Fibroblast of peridontal ligament (primary cell): ENCODE results near the gene AHCYL2.

ENCODE experiments used
- DNase-seq: peaks from one replicate; pipeline ENCODE4 v3.0.0-alpha.2; 2010; ENCODE audit errors: extremely low read depth

Gene AHCYL2

DNA sequence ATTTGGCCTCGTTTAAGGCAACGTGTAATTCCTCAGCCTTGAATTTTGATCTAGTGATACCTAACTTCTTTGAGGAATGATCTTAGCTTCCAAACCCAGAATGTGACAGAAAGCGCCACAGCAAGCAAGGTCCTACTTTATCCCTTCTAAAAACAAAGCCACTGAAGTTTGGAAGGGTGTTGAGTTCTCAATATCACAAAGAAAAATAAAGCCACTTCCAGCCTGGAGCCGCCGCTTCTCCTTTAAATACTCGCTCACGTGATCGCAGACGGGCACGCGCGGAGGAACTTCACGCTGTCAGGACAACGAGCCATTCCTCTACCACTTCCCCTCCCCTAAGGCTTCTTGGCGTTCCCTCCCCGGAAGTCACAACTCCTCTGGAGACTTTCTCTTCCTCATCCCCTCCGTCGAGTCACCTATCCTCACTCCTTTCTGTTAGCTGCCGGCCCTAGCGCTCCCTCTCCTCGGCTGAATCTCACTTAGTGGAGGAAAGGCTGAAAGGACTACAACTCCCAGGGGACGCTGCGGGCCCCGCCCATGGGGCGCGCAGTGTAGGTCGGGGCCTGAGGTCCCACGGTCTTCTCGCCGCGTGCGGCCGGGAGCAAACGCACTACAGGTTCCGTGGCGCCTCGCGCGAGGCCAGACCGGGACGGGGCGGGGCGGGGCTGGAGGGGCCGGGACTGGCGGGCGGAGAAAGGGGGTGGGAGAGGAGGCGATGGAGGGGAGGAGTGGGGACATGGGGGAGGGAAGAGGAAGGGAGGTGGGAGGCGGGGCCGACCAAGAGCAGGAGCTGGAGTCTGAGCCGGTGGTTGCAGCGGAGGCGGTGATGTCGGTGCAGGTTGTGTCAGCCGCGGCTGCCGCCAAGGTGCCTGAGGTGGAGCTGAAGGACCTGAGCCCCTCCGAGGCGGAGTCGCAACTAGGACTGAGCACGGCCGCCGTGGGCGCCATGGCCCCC, at the start of gene AHCYL2:
Gene AHCYL2 (plus strand): TSS at position 780 of the 955 bp plus-strand sequence.
- peak; percentile 94 for DNase-seq

GRCh38 chr7:129176916-129177710, 47.7 kb upstream of the AHCYL2 start:
- no peak for DNase-seq

DNA sequence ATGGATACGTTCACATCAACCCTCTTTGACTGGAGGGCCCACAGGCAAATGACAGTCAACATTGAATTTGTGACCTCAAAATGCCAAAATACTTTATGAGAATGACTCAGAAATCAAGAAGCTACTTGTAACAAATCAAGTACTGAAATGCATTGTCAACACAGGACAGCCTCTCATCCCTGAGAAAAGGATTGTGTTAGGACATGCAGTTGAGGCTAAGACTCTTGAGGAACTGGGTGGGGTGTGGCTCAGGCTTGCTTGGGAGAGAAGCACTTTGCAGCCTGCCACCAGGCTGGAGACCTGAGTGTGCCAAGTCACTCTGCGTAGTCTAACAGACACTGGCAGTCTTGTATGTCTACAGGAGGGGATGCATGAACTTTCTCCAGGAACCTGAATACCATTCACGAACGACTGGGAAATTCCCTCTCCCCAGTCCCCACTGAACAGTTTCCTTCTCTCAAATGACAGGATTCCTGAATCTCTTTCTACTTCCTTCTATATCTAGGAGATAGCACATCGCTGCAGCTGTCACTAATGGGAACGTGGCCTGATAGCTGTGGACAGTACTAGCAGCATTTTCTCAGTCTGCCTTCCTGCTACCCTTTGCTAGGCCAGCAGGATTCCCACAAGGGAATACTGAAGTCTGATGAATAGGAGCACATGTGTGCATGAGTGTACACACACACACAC, 39.7 kb upstream of the AHCYL2 start:
- DNase-seq = no peak

- DNase-seq = no peak
Observed at GRCh38 chr7:129186749-129187260, 38.0 kb upstream of the AHCYL2 start.

DNA sequence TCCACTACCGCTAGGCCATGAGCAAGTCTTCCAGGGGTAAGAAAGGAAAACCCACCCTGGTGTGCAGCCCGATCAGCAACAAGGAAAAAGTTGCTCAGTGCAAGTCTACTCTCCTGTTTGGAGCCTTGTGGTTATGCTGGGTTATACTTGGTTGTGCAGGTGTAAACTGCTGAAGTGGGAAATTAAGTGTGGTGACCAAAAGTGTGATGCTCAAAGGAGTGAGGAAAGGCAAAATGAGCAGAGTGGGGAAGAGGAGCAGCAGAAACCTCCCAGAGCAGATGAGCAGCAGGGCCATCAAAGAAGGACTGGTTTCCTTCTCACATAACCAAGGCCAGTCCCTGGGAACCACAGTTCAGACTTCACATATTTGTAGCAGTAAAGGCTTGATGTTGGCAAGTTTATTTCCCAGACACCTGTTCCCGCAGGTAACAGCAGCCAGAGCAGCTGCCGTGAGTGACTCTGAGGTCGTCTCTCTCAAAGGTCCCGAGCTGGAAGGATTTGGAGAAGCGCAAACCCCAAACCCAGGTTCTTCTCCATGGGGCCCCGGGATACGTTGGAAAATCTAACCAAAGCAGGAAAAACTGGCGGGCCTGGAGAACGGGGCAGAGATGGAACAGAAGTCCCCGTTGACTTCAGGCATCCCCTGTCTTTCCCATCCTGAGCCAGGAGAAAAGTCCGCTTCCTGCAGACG, 37.0 kb upstream of the AHCYL2 start:
- no peak for DNase-seq

- DNase-seq = no peak
Observed at GRCh38 chr7:129188372-129188891, 36.4 kb upstream of the AHCYL2 start, which contains the start of gene SMO. Gene SMO, plus strand, starts transcription at chr7:129188633. Its CDS starts 519 bp downstream, at chr7:129189152.

- DNase-seq = no peak
Observed at GRCh38 chr7:129188892-129189660, 35.8 kb upstream of the AHCYL2 start.

GRCh38 chr7:129189661-129190310, 35.0 kb upstream of the AHCYL2 start:
- DNase-seq = no peak

DNA sequence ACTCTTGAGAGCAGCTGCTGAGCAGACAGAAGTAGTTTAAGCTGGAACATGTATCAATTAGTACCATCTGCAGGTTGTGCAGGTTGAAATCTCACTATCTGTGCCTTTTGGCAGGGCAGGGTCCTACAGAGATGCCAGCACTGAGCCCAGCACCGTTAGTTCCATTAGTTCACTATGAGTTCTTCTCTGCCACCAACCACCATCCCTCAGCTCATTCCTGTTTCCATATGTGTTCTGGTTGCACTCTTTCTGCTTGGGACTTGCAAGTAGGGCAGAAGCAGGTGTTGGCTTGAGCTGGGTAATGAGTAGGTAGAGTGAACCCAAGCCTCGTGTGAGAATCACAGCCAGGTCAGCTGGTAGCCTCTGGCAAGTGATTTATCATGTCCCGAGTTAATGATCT, 33.6 kb upstream of the AHCYL2 start:
- DNase-seq = no peak

- DNase-seq = no peak
Observed at GRCh38 chr7:129193892-129194291, 30.9 kb upstream of the AHCYL2 start.

- no peak for DNase-seq
Observed at GRCh38 chr7:129197771-129198170, 27.1 kb upstream of the AHCYL2 start.

DNA sequence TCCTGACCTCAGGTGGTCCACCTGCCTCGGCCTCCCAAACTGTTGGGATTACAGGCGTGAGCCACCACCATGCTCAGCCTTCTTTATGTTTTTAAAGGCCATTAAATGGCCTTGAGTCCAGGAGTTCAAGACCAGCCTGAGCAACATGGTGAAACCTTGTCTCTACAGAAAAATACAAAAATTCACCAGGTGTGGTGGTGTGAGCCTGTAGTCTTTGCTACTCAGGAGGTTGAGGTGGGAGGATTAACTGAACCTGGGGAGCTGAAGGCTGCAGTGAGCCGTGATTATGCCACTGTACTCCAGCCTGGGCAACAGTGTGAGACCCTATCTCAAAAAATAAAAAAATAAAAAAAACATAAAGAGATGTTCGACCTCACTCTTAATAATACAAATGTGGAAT, 25.4 kb upstream of the AHCYL2 start:
- DNase-seq = no peak

DNA sequence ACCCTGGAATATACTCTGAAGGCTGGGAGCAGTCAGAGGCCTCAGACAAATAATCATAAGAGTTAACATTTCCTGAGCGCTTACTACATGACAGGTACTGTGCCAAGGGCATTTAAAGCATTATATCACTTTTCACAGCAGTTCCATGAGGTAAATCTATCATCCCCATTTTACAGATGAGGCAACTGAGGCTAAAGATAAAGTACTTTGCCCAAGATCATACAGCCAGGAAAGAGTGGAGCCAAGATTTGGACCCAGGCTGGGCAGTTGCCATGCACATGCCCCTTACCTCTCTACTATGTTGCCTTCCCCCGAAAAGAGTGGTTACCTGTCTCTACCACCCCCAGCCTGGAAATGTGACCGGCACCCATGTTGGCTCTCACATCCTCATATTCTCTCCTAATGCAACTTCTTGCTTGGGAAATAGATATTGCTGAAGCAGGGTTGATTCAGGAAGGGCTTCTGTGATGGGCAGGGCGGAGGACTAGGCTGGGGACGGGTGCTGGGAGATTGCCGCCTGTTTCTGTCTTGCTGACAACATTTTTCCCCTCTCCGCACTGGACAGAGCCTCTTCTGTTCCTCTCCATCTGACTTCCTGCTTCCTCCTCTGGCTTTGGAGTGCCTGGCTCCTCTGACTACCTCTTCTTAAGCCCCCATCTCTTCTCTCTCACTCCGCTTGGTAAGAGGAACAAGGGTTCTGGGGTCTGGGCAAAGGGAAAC, 22.6 kb upstream of the AHCYL2 start:
- no peak for DNase-seq

DNA sequence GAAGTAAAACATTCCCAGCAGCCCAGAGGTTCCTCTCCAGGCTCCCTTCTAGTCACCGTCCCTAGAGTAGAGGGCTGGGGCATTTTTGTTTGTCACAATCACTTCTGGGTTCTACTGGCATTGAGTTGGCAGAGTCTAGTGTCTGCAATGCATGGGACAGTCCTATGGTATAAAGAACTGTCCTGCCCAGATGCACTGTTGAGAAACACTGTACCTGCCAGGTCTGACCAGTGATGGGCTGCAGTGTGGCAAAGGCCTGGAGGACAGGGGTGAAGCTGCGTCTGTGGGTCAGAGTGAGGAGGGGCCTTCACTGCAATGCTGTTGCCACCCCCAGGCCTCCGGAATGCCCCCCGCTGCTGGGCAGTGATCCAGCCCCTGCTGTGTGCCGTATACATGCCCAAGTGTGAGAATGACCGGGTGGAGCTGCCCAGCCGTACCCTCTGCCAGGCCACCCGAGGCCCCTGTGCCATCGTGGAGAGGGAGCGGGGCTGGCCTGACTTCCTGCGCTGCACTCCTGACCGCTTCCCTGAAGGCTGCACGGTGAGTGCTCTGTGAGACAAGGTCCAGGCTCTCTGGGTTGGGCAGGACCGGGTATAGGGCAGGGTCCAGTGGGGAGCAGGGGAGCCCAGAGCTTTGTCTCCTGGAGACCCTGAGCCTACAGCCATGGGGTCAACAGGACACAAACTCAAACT, 21.6 kb upstream of the AHCYL2 start:
- DNase-seq = no peak

GRCh38 chr7:129205126-129205818, 19.6 kb upstream of the AHCYL2 start:
- no peak for DNase-seq

DNA sequence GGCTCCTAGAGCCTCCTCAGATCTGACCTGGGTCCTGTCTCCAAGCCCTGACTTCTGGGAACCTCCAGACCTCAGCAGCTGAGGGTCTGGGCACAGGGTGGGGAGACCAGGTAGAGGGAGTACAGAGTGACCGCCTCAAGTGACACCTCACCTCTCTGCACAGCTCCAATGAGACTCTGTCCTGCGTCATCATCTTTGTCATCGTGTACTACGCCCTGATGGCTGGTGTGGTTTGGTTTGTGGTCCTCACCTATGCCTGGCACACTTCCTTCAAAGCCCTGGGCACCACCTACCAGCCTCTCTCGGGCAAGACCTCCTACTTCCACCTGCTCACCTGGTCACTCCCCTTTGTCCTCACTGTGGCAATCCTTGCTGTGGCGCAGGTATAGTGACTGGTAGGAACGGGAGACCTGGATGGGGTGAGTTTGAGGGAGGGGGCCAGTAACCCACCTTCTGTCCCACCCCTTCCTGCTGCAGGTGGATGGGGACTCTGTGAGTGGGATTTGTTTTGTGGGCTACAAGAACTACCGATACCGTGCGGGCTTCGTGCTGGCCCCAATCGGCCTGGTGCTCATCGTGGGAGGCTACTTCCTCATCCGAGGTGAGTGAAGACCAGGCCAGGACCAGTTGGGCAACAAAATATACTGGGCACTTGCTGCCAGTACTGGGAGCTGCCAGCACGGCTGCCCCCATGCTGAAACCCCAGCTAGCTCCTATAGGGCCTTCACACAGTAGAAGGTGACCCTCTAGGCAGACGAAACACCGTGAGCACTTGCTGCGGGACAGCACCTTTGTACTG, 18.6 kb upstream of the AHCYL2 start:
- DNase-seq = no peak

DNA sequence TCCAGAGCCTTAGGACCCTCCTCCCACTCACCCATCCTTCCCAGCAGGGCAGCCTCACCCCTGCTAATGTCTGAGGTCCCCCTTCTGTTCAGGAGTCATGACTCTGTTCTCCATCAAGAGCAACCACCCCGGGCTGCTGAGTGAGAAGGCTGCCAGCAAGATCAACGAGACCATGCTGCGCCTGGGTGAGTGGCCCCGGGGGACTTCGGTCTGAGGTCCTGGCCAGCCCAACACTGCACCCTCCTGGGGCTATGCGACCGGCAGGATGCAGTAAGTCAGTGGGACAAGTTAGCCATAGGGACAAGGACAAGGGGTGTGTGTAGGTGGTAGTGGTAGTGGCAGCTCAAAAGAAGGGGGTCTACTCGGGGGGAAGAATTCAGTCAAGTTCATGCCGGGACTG, 16.2 kb upstream of the AHCYL2 start:
- no peak for DNase-seq
